ENCODE measurements around the gene NR6A1.

NR6A1 gene

GRCh38 chr9:124506433-124506832 is 264.7 kb downstream of the NR6A1 start:
- Histone ChIP-seq H3K9me3 (no peaks in the 10 kb centered on the region), H3K4me3 (no peak overlapping the region), H3K4me1 (peaks cover 0 to 24% (median 20%) of the 10 kb centered on the region in 4 donors), H3K36me3 (no peaks in the 10 kb centered on the region), H3K27me3 (peaks cover 4 to 64% of the 10 kb centered on the region in 2 donors), H3K27ac (no peak overlapping the region)
- intact Hi-C loops (cut with DNase I; ENCODE audit: low total_unique reads) = no loop called here
- TF ChIP-seq CTCF (IDR thresholded peaks at IDR 0.05) = no peak
- DNase-seq = no peak

- H3K4me3 ChIP-seq = no peak overlapping the region
- peaks cover 4 to 68% of the 10 kb centered on the region in 2 donors for H3K27me3 ChIP-seq
- intact Hi-C loops (cut with DNase I; ENCODE audit: low total_unique reads) = no loop called here
- peaks cover 0 to 24% (median 20%) of the 10 kb centered on the region in 4 donors for H3K4me1 ChIP-seq
- no peak overlapping the region for H3K27ac ChIP-seq
- H3K36me3 ChIP-seq = no peaks in the 10 kb centered on the region
- no peak for TF ChIP-seq CTCF (IDR thresholded peaks at IDR 0.05)
- DNase-seq = no peak
- no peaks in the 10 kb centered on the region for H3K9me3 ChIP-seq
These were observed 265.2 kb downstream of the NR6A1 start for GRCh38 chr9:124505901-124506346.

- no peaks in the 10 kb centered on the region for H3K9me3 ChIP-seq
- peak overlapping the region in 1 of 2 donors; percentile 20 for H3K4me3 ChIP-seq
- no peaks in the 10 kb centered on the region for H3K36me3 ChIP-seq
- DNase-seq = no peak
- intact Hi-C loops (cut with DNase I; ENCODE audit: low total_unique reads) = no loop called here
- H3K4me1 ChIP-seq = peaks cover 0 to 24% (median 20%) of the 10 kb centered on the region in 4 donors
- no peak overlapping the region for H3K27ac ChIP-seq
- peaks cover 4 to 72% of the 10 kb centered on the region in 2 donors for H3K27me3 ChIP-seq
- no peak for TF ChIP-seq CTCF (IDR thresholded peaks at IDR 0.05)
These were observed 265.9 kb downstream of the NR6A1 start for GRCh38 chr9:124505006-124505900.

GRCh38 chr9:124504530-124505005 is 266.5 kb downstream of the NR6A1 start:
- TF ChIP-seq CTCF (IDR thresholded peaks at IDR 0.05) = no peak
- DNase-seq = no peak
- H3K27me3 ChIP-seq = peaks cover 4 to 76% of the 10 kb centered on the region in 2 donors
- peak overlapping the region in 1 of 2 donors; percentile 31 for H3K4me3 ChIP-seq
- intact Hi-C loops (cut with DNase I; ENCODE audit: low total_unique reads) = no loop called here
- H3K9me3 ChIP-seq = no peaks in the 10 kb centered on the region
- H3K27ac ChIP-seq = no peak overlapping the region
- no peaks in the 10 kb centered on the region for H3K36me3 ChIP-seq
- peaks cover 0 to 24% (median 20%) of the 10 kb centered on the region in 4 donors for H3K4me1 ChIP-seq

DNA sequence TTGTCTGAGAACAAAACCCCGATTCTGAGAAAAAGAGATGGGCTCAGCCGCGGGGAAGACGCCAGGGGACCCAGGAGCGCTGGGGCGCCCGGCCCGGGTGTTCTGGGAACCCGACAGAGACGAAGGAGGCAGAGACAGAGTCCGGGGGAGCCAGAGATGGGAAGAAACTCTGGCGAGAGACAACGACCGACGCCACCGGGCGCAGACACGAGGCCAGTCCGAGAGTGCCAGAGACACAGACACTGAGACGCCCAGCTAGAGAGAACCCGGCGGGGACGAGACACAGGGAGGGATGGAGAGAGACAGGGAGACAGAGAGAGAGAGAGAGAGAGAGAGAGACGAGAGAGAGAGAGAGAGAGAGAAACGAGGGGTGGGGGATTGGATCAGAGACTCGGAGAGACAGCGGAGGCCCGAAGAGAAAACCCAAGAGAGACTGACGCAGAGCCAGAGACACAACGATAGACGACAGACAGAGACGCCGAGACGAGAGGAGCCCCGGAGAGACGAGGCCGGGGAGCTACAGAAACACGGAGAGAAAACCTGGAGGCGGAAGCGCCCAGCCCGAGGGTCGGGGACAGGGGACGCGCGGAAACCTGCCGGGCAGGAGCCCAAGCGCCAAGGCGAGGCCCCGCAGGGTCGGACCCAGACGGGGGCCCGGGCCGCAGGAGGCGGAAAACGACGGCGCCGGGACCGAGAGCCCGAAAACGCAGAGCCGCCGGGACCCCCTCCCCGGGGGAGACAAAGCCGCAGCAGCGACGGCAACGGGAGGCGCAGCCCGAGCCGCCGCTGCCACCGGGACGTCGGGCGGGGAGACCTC is 267.2 kb downstream of the NR6A1 start:
- TF ChIP-seq CTCF (IDR thresholded peaks at IDR 0.05) = no peak
- no peak for DNase-seq
- intact Hi-C loops (cut with DNase I; ENCODE audit: low total_unique reads) = no loop called here
- Histone ChIP-seq H3K4me1 (peaks cover 0 to 24% (median 20%) of the 10 kb centered on the region in 4 donors), H3K27me3 (peaks cover 4 to 82% of the 10 kb centered on the region in 2 donors), H3K4me3 (peak overlapping the region in 1 of 2 donors; percentile 31), H3K9me3 (no peaks in the 10 kb centered on the region), H3K27ac (no peak overlapping the region), H3K36me3 (no peaks in the 10 kb centered on the region)

Measured in tibial artery (tissue), 4 donors.